CD4-positive, CD25-positive, alpha-beta regulatory T cell (primary cell): Measurements from ENCODE around the gene PRUNE2. TPM values are rescaled to one million over a fixed set of nuclear protein-coding genes. Genes with fewer than 3 reads are reported as not detected.
"Not testable (repeated sequence)": the region's sequence is repeated elsewhere in the genome, so short reads cannot be mapped to it uniquely, and the experiment has no call there.

Source experiments
- ATAC-seq, 2 donors: fragments of 150-1000 bp; cut with Tn5 transposase; one replicate each; pipeline ENCODE4 v1.10.0; 2021; ENCODE audit warnings: low read depth in 2 of 2, moderate number of reproducible peaks in 2 of 2, moderate library complexity in 1 of 2
- DNase-seq, 3 donors: peaks; one replicate each; pipeline versions ENCODE4 v3.0.0 to v3.0.0-alpha.2; 2012 to 2022; ENCODE audit warnings: mixed read lengths in 1 of 3
- H3K27ac ChIP-seq: one replicate; pipeline ENCODE4 v1.7.0; 2013; ENCODE audit warnings: mild to moderate bottlenecking, low read length; ENCODE audit not compliant: insufficient read depth, poor library complexity, severe bottlenecking
- H3K27me3 ChIP-seq: one replicate; pipeline ENCODE4 v1.7.0; 2013; ENCODE audit warnings: low read length; ENCODE audit not compliant: control insufficient read depth, insufficient read depth
- H3K36me3 ChIP-seq: one replicate; pipeline ENCODE4 v1.7.0; 2013; ENCODE audit warnings: mild to moderate bottlenecking, low read length, moderate library complexity; ENCODE audit not compliant: control insufficient read depth, insufficient read depth
- H3K4me1 ChIP-seq: 2 replicates; pipeline ENCODE4 v1.7.0; 2013; ENCODE audit warnings: mild to moderate bottlenecking, low read length; ENCODE audit not compliant: insufficient read depth, control insufficient read depth, poor library complexity, severe bottlenecking
- H3K4me3 ChIP-seq: one replicate; pipeline ENCODE4 v1.7.0; 2013; ENCODE audit warnings: low read depth, mild to moderate bottlenecking, low read length, moderate library complexity
- H3K9me3 ChIP-seq, 2 experiments: 1 replicate in 1 of 2; 2 replicates in 1 of 2; pipeline ENCODE4 v1.7.0; 2013; ENCODE audit warnings: low read length in 2 of 2, mild to moderate bottlenecking in 1 of 2, moderate library complexity in 1 of 2; ENCODE audit not compliant: control insufficient read depth in 2 of 2
- H3K27ac Mint-ChIP-seq, 3 donors: one replicate each; pipeline ENCODE4 v1.8.0; 2020 to 2022; ENCODE audit warnings: mild to moderate bottlenecking in 3 of 3, mixed read lengths in 3 of 3, moderate library complexity in 2 of 3
- H3K27me3 Mint-ChIP-seq: one replicate; pipeline ENCODE4 v1.8.0; 2022; ENCODE audit warnings: mild to moderate bottlenecking, mixed read lengths
- H3K36me3 Mint-ChIP-seq: one replicate; pipeline ENCODE4 v1.8.0; 2020; ENCODE audit warnings: mixed read lengths
- H3K4me1 Mint-ChIP-seq, 4 donors: one replicate each; pipeline ENCODE4 v1.8.0; 2020 to 2022; ENCODE audit warnings: mixed read lengths in 4 of 4, mild to moderate bottlenecking in 1 of 4
- H3K4me3 Mint-ChIP-seq, 4 donors: one replicate each; pipeline ENCODE4 v1.8.0; 2020 to 2022; ENCODE audit warnings: mild to moderate bottlenecking in 4 of 4, mixed read lengths in 4 of 4, moderate library complexity in 3 of 4
- H3K9me3 Mint-ChIP-seq, 7 donors: one replicate each; pipeline ENCODE4 v1.8.0; 2020 to 2022; ENCODE audit warnings: mixed read lengths in 7 of 7, mild to moderate bottlenecking in 3 of 7, moderate library complexity in 2 of 7
- polyA plus RNA-seq, 4 donors: library from polyadenylated mRNA; unstranded; fragments of 300-500 nt; fragmentation: Illumina TruSeq; gene quantifications; one replicate each; pipeline ENCODE4 v1.2.3, GENCODE V29; 2021
- total RNA-seq: library from RNA; stranded (reverse); gene quantifications from one replicate; pipeline ENCODE4 v1.2.3, GENCODE V29; 2022

The PRUNE2 gene
- total and polyA plus RNA-seq, 5 donors from 2014 or later, result 0.28 to 0.30 TPM; not detected in 3

- DNase-seq, H3K27me3 Mint-ChIP-seq, H3K4me3 Mint-ChIP-seq, H3K27me3 ChIP-seq, H3K4me3 ChIP-seq, H3K36me3 Mint-ChIP-seq, H3K4me1 ChIP-seq, H3K27ac Mint-ChIP-seq, H3K9me3 ChIP-seq, ATAC-seq, H3K27ac ChIP-seq, H3K4me1 Mint-ChIP-seq, H3K36me3 ChIP-seq: not testable (repeated sequence)
- peaks cover 0 to 11% (median 0%) of the 10 kb centered on the region in 7 donors for H3K9me3 Mint-ChIP-seq
These were observed 47.7 kb downstream of the PRUNE2 start for GRCh38 chr9:76858248-76858647.

GRCh38 chr9:76856016-76856415 is 49.9 kb downstream of the PRUNE2 start:
- no peaks in the 10 kb centered on the region for H3K36me3 ChIP-seq
- ATAC-seq (no peak), DNase-seq (no peak)
- no peaks in the 10 kb centered on the region for H3K9me3 ChIP-seq
- no peak overlapping the region for H3K4me3 ChIP-seq
- H3K4me1 ChIP-seq, result no peaks in the 10 kb centered on the region
- no peak overlapping the region for H3K27ac ChIP-seq
- Mint-ChIP-seq H3K36me3 (no peaks in the 10 kb centered on the region), H3K4me1 (no peaks in the 10 kb centered on the region), H3K4me3 (no peak overlapping the region), H3K9me3 (peaks cover 0 to 8% (median 1%) of the 10 kb centered on the region in 7 donors), H3K27me3 (no peaks in the 10 kb centered on the region), H3K27ac (no peak overlapping the region)
- H3K27me3 ChIP-seq, result no peaks in the 10 kb centered on the region

- no peaks in the 10 kb centered on the region for H3K36me3 ChIP-seq
- H3K4me1 ChIP-seq, result no peaks in the 10 kb centered on the region
- ATAC-seq (no peak), DNase-seq (no peak)
- no peak overlapping the region for H3K4me3 ChIP-seq
- Mint-ChIP-seq H3K4me3 (no peak overlapping the region), H3K27me3 (no peaks in the 10 kb centered on the region), H3K9me3 (peaks cover 0 to 8% (median 1%) of the 10 kb centered on the region in 7 donors), H3K4me1 (no peaks in the 10 kb centered on the region), H3K27ac (no peak overlapping the region), H3K36me3 (no peaks in the 10 kb centered on the region)
- no peaks in the 10 kb centered on the region for H3K27me3 ChIP-seq
- H3K9me3 ChIP-seq, result no peaks in the 10 kb centered on the region
- H3K27ac ChIP-seq, result no peak overlapping the region
These were observed 50.9 kb downstream of the PRUNE2 start for GRCh38 chr9:76855015-76855414.

- Mint-ChIP-seq H3K4me1 (no peaks in the 10 kb centered on the region), H3K4me3 (no peak overlapping the region), H3K27me3 (no peaks in the 10 kb centered on the region), H3K36me3 (no peaks in the 10 kb centered on the region), H3K9me3 (peaks cover 0 to 3% (median 0%) of the 10 kb centered on the region in 7 donors), H3K27ac (no peak overlapping the region)
- H3K4me1 ChIP-seq, result no peaks in the 10 kb centered on the region
- H3K4me3 ChIP-seq, result no peak overlapping the region
- no peaks in the 10 kb centered on the region for H3K27me3 ChIP-seq
- no peak overlapping the region for H3K27ac ChIP-seq
- H3K36me3 ChIP-seq, result no peaks in the 10 kb centered on the region
- no peaks in the 10 kb centered on the region for H3K9me3 ChIP-seq
- no peak for DNase-seq
- no peak for ATAC-seq
These were observed 53.9 kb downstream of the PRUNE2 start for GRCh38 chr9:76852026-76852425.

GRCh38 chr9:76846297-76846696 is 59.6 kb downstream of the PRUNE2 start:
- Histone ChIP-seq H3K27me3 (no peaks in the 10 kb centered on the region), H3K4me1 (no peaks in the 10 kb centered on the region), H3K9me3 (no peaks in the 10 kb centered on the region), H3K4me3 (no peak overlapping the region), H3K36me3 (no peaks in the 10 kb centered on the region), H3K27ac (no peak overlapping the region)
- peaks cover 0 to 4% (median 0%) of the 10 kb centered on the region in 7 donors for H3K9me3 Mint-ChIP-seq
- no peak overlapping the region for H3K4me3 Mint-ChIP-seq
- no peaks in the 10 kb centered on the region for H3K4me1 Mint-ChIP-seq
- ATAC-seq, result no peak
- H3K36me3 Mint-ChIP-seq, result no peaks in the 10 kb centered on the region
- no peaks in the 10 kb centered on the region for H3K27me3 Mint-ChIP-seq
- DNase-seq, result no peak
- H3K27ac Mint-ChIP-seq, result no peak overlapping the region

- DNase-seq, result no peak
- Histone ChIP-seq H3K36me3 (no peaks in the 10 kb centered on the region), H3K4me3 (no peak overlapping the region), H3K27me3 (no peaks in the 10 kb centered on the region), H3K4me1 (no peaks in the 10 kb centered on the region), H3K9me3 (no peaks in the 10 kb centered on the region), H3K27ac (no peak overlapping the region)
- no peaks in the 10 kb centered on the region for H3K27me3 Mint-ChIP-seq
- no peaks in the 10 kb centered on the region for H3K4me1 Mint-ChIP-seq
- ATAC-seq, result no peak
- no peak overlapping the region for H3K4me3 Mint-ChIP-seq
- H3K36me3 Mint-ChIP-seq, result no peaks in the 10 kb centered on the region
- peaks cover 0 to 4% (median 0%) of the 10 kb centered on the region in 7 donors for H3K9me3 Mint-ChIP-seq
- no peak overlapping the region for H3K27ac Mint-ChIP-seq
These were observed 60.7 kb downstream of the PRUNE2 start for GRCh38 chr9:76845254-76845653.

- H3K9me3 ChIP-seq, result no peaks in the 10 kb centered on the region
- no peaks in the 10 kb centered on the region for H3K36me3 ChIP-seq
- Mint-ChIP-seq H3K36me3 (no peaks in the 10 kb centered on the region), H3K27ac (no peak overlapping the region), H3K27me3 (peaks cover 5% of the 10 kb centered on the region), H3K4me3 (no peak overlapping the region), H3K4me1 (no peaks in the 10 kb centered on the region), H3K9me3 (peaks cover 0 to 1% (median 0%) of the 10 kb centered on the region in 7 donors)
- no peak for DNase-seq
- H3K4me1 ChIP-seq, result no peaks in the 10 kb centered on the region
- no peaks in the 10 kb centered on the region for H3K27me3 ChIP-seq
- no peak for ATAC-seq
- H3K4me3 ChIP-seq, result no peak overlapping the region
- H3K27ac ChIP-seq, result no peak overlapping the region
These were observed 70.2 kb downstream of the PRUNE2 start for GRCh38 chr9:76835571-76836283.

- no peaks in the 10 kb centered on the region for H3K27me3 ChIP-seq
- ATAC-seq (no peak), DNase-seq (no peak)
- Mint-ChIP-seq H3K27me3 (peaks cover 5% of the 10 kb centered on the region), H3K36me3 (no peaks in the 10 kb centered on the region), H3K27ac (no peak overlapping the region), H3K4me3 (no peak overlapping the region), H3K9me3 (peaks cover 0 to 1% (median 0%) of the 10 kb centered on the region in 7 donors), H3K4me1 (no peaks in the 10 kb centered on the region)
- no peak overlapping the region for H3K4me3 ChIP-seq
- H3K36me3 ChIP-seq, result no peaks in the 10 kb centered on the region
- H3K4me1 ChIP-seq, result no peaks in the 10 kb centered on the region
- H3K9me3 ChIP-seq, result no peaks in the 10 kb centered on the region
- H3K27ac ChIP-seq, result no peak overlapping the region
These were observed 77.5 kb downstream of the PRUNE2 start for GRCh38 chr9:76828447-76828846.
